Mammary epithelial cell (primary cell): Measurements from ENCODE around the gene ACTN1.

Experiments used
- CTCF ChIP-seq, 2 donors: IDR thresholded peaks in 1 of 2; conservative IDR thresholded peaks in 1 of 2; 2 replicates each; pipeline ENCODE4 v1.5.1; 2011 to 2012; ENCODE audit warnings: inconsistent platforms in 2 of 2, low read length in 2 of 2, mild to moderate bottlenecking in 2 of 2, control low read depth in 1 of 2, low read depth in 1 of 2; ENCODE audit not compliant: insufficient read depth in 1 of 2; ENCODE audit errors: extremely low read depth in 1 of 2
- EZH2 ChIP-seq: IDR thresholded peaks from 2 replicates; pipeline ENCODE4 v1.6.1; 2012; ENCODE audit warnings: low read length, inconsistent platforms, borderline replicate concordance

DNA sequence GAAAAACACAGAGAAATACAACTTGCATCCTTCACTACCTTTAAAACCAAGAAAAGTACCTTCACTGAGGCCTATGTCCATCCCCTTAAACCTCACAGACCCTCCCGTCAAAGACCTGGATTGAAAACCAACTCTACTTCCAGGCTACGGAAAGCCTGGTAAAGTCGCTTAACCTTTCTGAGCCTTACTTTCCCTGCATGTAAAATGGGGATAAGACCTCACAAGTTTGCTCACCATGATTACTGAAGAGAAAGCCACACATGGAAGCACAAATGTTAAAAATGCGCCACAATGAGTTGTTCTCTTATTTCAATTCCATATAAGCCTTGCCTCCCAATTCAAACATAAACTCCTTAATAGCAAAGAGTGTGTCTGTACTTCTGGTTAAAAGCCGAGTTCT, 8.4 kb downstream of the ACTN1 start:
- no peak for TF ChIP-seq CTCF (conservative IDR thresholded peaks at IDR 0.05 in 1 of 2, IDR thresholded peaks at IDR 0.05 in 1 of 2; ENCODE audit: extremely low read depth in 1 of 2, insufficient read depth in 1 of 2, low read depth in 1 of 2, low read length in 2 of 2)
- TF ChIP-seq EZH2, result no peak
